ENCODE measurements around the gene COLEC12.

Gene COLEC12

GRCh38 chr18:394987-395362 is 105.5 kb downstream of the COLEC12 start:
- DNase-seq (ENCODE audit: extremely low read depth, low read depth) = peak; percentile 96
- no peak for TF ChIP-seq CTCF (IDR thresholded peaks at IDR 0.05; ENCODE audit: low read depth, low read length)

DNA sequence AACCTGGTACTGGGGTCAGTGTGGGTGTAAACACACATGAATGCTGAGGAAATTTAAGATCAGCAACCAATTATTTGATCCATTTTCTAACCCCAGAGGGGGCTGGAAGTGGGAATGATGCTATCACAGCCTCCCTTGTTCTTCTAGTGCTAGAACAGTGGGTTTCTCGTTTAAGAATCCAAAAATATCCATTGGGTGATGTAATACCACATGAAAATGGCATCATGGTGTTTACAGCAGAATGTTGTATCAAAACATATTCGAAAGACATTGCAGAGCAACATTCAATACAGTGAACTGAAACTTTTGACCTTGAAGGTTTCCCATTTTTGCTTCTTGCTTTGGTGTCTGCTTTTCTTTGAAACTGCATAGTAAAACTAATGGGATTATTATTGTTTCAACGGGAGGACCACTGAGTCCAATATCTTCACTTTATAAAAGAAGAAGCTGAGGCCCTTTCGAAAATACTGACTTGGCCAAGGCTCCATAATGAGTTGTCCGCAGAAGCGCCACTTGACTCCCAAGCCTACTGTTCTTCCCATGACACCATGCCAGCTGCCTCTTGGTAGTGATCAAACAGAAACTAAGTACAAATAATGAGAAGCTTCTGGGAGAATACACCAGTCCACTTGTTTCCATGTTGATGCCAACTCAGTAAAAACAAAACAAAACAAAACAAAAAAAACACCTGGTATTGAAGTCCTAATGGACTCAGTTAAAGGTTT is 106.1 kb downstream of the COLEC12 start:
- TF ChIP-seq CTCF (IDR thresholded peaks at IDR 0.05; ENCODE audit: low read depth, low read length) = no peak

DNA sequence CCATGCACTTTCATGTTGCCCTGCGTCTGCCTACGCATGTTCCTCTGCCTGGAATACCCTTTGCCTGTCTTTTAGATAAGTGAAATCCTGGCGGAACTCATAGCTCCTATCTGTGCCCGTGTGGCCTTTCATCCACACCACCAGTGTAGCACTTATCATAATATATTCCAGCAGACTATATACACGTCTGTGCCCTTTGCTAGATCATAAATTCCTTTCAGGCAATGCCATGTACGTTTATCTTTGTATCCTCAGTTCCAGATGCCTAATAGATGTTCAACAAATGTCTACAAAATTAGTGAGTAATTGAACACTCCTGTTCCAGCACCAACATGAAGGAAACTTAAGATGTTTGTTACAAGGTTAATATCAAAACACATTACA is 106.9 kb downstream of the COLEC12 start:
- TF ChIP-seq CTCF (IDR thresholded peaks at IDR 0.05; ENCODE audit: low read depth, low read length) = no peak
- no peak for DNase-seq (ENCODE audit: extremely low read depth, low read depth)

More for the DNA sequence above, 106.1 kb downstream of the COLEC12 start:
- no peak for DNase-seq (ENCODE audit: extremely low read depth, low read depth)

DNA sequence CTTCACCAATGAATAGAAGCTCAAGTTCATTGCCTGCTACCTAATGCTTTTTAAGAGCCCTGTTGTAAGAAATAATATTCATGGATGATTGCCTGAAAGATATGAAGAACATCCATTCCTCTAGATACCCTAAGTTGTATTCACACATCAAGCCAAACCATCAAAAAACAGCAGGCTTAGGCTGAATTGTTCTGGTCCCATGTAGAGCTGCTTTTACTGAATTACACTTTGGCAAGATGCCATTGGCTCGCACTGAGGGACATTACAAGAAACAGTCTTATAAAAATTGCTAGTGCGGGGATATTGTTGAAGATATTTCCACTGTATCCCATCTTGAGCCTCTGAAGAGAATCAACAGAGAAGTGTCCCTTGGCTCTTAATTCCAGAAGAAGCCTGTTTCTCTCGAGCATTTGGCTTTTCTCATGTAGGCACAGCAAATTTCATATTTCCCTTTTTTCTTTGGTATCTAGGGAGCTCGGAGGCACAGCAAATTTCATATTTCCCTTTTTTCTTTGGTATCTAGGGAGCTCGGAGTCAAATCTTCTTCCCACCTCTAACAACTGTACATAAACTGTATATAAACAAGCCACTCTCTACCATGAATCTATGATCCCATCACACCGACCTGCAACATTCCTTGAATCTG is 107.5 kb downstream of the COLEC12 start:
- DNase-seq (ENCODE audit: extremely low read depth, low read depth) = no peak
- TF ChIP-seq CTCF (IDR thresholded peaks at IDR 0.05; ENCODE audit: low read depth, low read length) = no peak

- DNase-seq (ENCODE audit: extremely low read depth, low read depth) = no peak
- TF ChIP-seq CTCF (IDR thresholded peaks at IDR 0.05; ENCODE audit: low read depth, low read length) = no peak
Measured at GRCh38 chr18:390741-391478, 109.6 kb downstream of the COLEC12 start.

DNA sequence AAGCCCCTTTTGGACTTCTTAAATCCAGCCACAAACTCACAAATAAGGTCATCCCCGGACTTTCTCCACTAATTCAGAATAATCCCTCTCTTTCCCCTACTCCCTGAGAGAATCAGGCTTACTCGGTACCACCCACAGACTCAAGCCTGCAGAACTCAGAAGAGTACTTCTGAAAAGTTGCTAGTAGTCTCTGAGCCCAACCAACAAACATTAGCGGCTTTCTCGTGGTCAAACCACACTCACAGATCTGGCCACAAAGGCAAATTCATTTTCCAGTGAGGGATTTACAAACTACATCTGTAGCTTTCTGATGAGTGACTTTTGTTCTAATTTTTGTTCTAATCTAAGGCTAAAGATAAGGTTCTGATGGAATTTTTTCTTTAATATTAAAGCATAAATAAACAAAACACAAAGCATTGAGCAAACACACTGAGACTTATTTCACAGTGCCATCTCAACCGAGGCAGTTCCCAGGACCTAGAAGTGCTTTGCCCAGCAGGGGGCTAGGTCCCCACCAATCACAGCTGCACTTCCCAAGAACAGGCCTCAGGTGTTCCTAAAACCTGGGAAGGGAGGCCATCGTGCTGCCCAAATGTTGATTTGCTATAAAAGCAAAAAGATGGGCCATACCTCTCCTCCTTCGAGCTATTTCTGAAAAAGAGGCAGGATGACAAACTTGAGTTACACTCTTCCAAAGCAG is 110.7 kb downstream of the COLEC12 start:
- no peak for DNase-seq (ENCODE audit: extremely low read depth, low read depth)
- no peak for TF ChIP-seq CTCF (IDR thresholded peaks at IDR 0.05; ENCODE audit: low read depth, low read length)
